Ishikawa (cell line): ENCODE data around the gene PRR5.

ENCODE experiments used
- CEBPB ChIP-seq: IDR thresholded peaks from 2 replicates; pipeline ENCODE4 v1.6.1; 2012
- EP300 ChIP-seq: IDR thresholded peaks from 2 replicates; pipeline ENCODE4 v1.6.1; 2012; ENCODE audit warnings: borderline replicate concordance
- FOXM1 ChIP-seq: IDR thresholded peaks from 2 replicates; pipeline ENCODE4 v1.6.1; 2012; ENCODE audit warnings: low read depth, borderline replicate concordance

GRCh38 chr22:44764974-44765373 lies 63.0 kb downstream of the PRR5 start:
- no peak for TF ChIP-seq EP300
- no peak for TF ChIP-seq FOXM1
- no peak for TF ChIP-seq CEBPB
